Activated T-cell treated with anti-CD3 and anti-CD28 coated beads, Interleukin-2, amount 50 U/mL, for 4 hours (primary cell): Measurements from ENCODE around the gene DPP10. TPM values are rescaled to one million over a fixed set of nuclear protein-coding genes. Genes with fewer than 3 reads are reported as not detected.

Experiments used
- ATAC-seq, 2 donors: fragments of 200-7000 bp; cut with Tn5 transposase; one replicate each; pipeline ENCODE4 v1.10.0; 2021
- DNase-seq: peaks from one replicate; pipeline ENCODE4 v3.0.0-alpha.2; 2020
- H3K27me3 Mint-ChIP-seq: one replicate; pipeline ENCODE4 v1.8.0; 2021; ENCODE audit warnings: low read depth, mixed read lengths
- H3K36me3 Mint-ChIP-seq: one replicate; pipeline ENCODE4 v1.8.0; 2022; ENCODE audit warnings: mixed read lengths; ENCODE audit not compliant: insufficient read depth
- H3K4me1 Mint-ChIP-seq: one replicate; pipeline ENCODE4 v1.8.0; 2021; ENCODE audit warnings: low read depth, mixed read lengths
- H3K4me3 Mint-ChIP-seq: one replicate; pipeline ENCODE4 v1.8.0; 2021; ENCODE audit warnings: mild to moderate bottlenecking, moderate library complexity, mixed read lengths
- H3K9me3 Mint-ChIP-seq: one replicate; pipeline ENCODE4 v1.8.0; 2021; ENCODE audit warnings: mixed read lengths
- total RNA-seq, 3 donors: library from RNA; stranded (reverse); gene quantifications; one replicate each; pipeline ENCODE4 v1.2.1, GENCODE V29; 2021

Gene DPP10
- total RNA-seq, 3 donors from 2014 or later = not detected

- Mint-ChIP-seq H3K9me3 (peaks cover 25% of the 10 kb centered on the region), H3K4me3 (no peak overlapping the region), H3K36me3 (no peaks in the 10 kb centered on the region), H3K4me1 (no peaks in the 10 kb centered on the region), H3K27me3 (no peaks in the 10 kb centered on the region)
- DNase-seq (no peak), ATAC-seq (no peak)
These were observed 1138.3 kb downstream of the DPP10 start for GRCh38 chr2:115580784-115581183.

- Mint-ChIP-seq H3K4me1 (no peaks in the 10 kb centered on the region), H3K27me3 (no peaks in the 10 kb centered on the region), H3K4me3 (no peak overlapping the region)
These were observed 1142.1 kb downstream of the DPP10 start for GRCh38 chr2:115584507-115584906.

GRCh38 chr2:115596659-115597375, 1154.4 kb downstream of the DPP10 start:
- Mint-ChIP-seq H3K9me3 (peaks cover 24% of the 10 kb centered on the region), H3K4me1 (no peaks in the 10 kb centered on the region), H3K27me3 (no peaks in the 10 kb centered on the region), H3K36me3 (no peaks in the 10 kb centered on the region), H3K4me3 (no peak overlapping the region)
- DNase-seq (no peak), ATAC-seq (no peak)

More at GRCh38 chr2:115584507-115584906, 1142.1 kb downstream of the DPP10 start:
- Mint-ChIP-seq H3K9me3 (peaks cover 25% of the 10 kb centered on the region), H3K36me3 (no peaks in the 10 kb centered on the region)
- no peak for ATAC-seq
- no peak for DNase-seq

GRCh38 chr2:115603285-115603684, 1160.8 kb downstream of the DPP10 start:
- Mint-ChIP-seq H3K4me1 (no peaks in the 10 kb centered on the region), H3K36me3 (no peaks in the 10 kb centered on the region), H3K9me3 (peaks cover 14% of the 10 kb centered on the region)

GRCh38 chr2:115606350-115606749, 1163.9 kb downstream of the DPP10 start:
- no peak for ATAC-seq
- H3K36me3 Mint-ChIP-seq = no peaks in the 10 kb centered on the region
- no peak overlapping the region for H3K4me3 Mint-ChIP-seq
- H3K9me3 Mint-ChIP-seq = peaks cover 16% of the 10 kb centered on the region
- H3K4me1 Mint-ChIP-seq = no peaks in the 10 kb centered on the region
- DNase-seq = no peak
- H3K27me3 Mint-ChIP-seq = no peaks in the 10 kb centered on the region

More at GRCh38 chr2:115603285-115603684, 1160.8 kb downstream of the DPP10 start:
- no peak for DNase-seq
- no peak for ATAC-seq
- H3K4me3 Mint-ChIP-seq = no peak overlapping the region
- no peaks in the 10 kb centered on the region for H3K27me3 Mint-ChIP-seq

GRCh38 chr2:115609978-115610377, 1167.5 kb downstream of the DPP10 start:
- no peaks in the 10 kb centered on the region for H3K4me1 Mint-ChIP-seq
- no peaks in the 10 kb centered on the region for H3K36me3 Mint-ChIP-seq
- H3K27me3 Mint-ChIP-seq = no peaks in the 10 kb centered on the region
- H3K9me3 Mint-ChIP-seq = peaks cover 27% of the 10 kb centered on the region
- ATAC-seq = no peak
- H3K4me3 Mint-ChIP-seq = no peak overlapping the region
- DNase-seq = no peak

- Mint-ChIP-seq H3K27me3 (no peaks in the 10 kb centered on the region), H3K9me3 (peaks cover 27% of the 10 kb centered on the region), H3K4me3 (no peak overlapping the region), H3K36me3 (no peaks in the 10 kb centered on the region), H3K4me1 (no peaks in the 10 kb centered on the region)
- ATAC-seq (no peak), DNase-seq (no peak)
These were observed 1168.4 kb downstream of the DPP10 start for GRCh38 chr2:115610888-115611287.

- no peak overlapping the region for H3K4me3 Mint-ChIP-seq
- no peak for DNase-seq
- H3K36me3 Mint-ChIP-seq = no peaks in the 10 kb centered on the region
- peaks cover 12% of the 10 kb centered on the region for H3K9me3 Mint-ChIP-seq
- H3K27me3 Mint-ChIP-seq = no peaks in the 10 kb centered on the region
- ATAC-seq = no peak
- no peaks in the 10 kb centered on the region for H3K4me1 Mint-ChIP-seq
These were observed 1181.9 kb downstream of the DPP10 start for GRCh38 chr2:115624332-115624731.

- no peak for ATAC-seq
- Mint-ChIP-seq H3K4me3 (no peak overlapping the region), H3K9me3 (peaks cover 36% of the 10 kb centered on the region), H3K4me1 (no peaks in the 10 kb centered on the region), H3K27me3 (no peaks in the 10 kb centered on the region), H3K36me3 (no peaks in the 10 kb centered on the region)
- DNase-seq = no peak
These were observed 1192.1 kb downstream of the DPP10 start for GRCh38 chr2:115634578-115634977.

GRCh38 chr2:115635430-115635829, 1193.0 kb downstream of the DPP10 start:
- peaks cover 31% of the 10 kb centered on the region for H3K9me3 Mint-ChIP-seq
- no peak for DNase-seq
- no peak for ATAC-seq
- no peaks in the 10 kb centered on the region for H3K36me3 Mint-ChIP-seq
- H3K4me1 Mint-ChIP-seq = no peaks in the 10 kb centered on the region
- H3K4me3 Mint-ChIP-seq = no peak overlapping the region
- no peaks in the 10 kb centered on the region for H3K27me3 Mint-ChIP-seq

- no peak for ATAC-seq
- no peaks in the 10 kb centered on the region for H3K4me1 Mint-ChIP-seq
- H3K4me3 Mint-ChIP-seq = no peak overlapping the region
- H3K36me3 Mint-ChIP-seq = no peaks in the 10 kb centered on the region
- no peak for DNase-seq
- peaks cover 22% of the 10 kb centered on the region for H3K9me3 Mint-ChIP-seq
- no peaks in the 10 kb centered on the region for H3K27me3 Mint-ChIP-seq
These were observed 1207.3 kb downstream of the DPP10 start for GRCh38 chr2:115649731-115650130.

GRCh38 chr2:115650827-115651226, 1208.4 kb downstream of the DPP10 start:
- no peaks in the 10 kb centered on the region for H3K36me3 Mint-ChIP-seq
- H3K9me3 Mint-ChIP-seq = peaks cover 17% of the 10 kb centered on the region
- H3K4me1 Mint-ChIP-seq = no peaks in the 10 kb centered on the region
- no peaks in the 10 kb centered on the region for H3K27me3 Mint-ChIP-seq
- no peak for ATAC-seq
- no peak overlapping the region for H3K4me3 Mint-ChIP-seq
- DNase-seq = no peak

- H3K36me3 Mint-ChIP-seq = no peaks in the 10 kb centered on the region
- ATAC-seq = no peak
- no peaks in the 10 kb centered on the region for H3K27me3 Mint-ChIP-seq
- no peak overlapping the region for H3K4me3 Mint-ChIP-seq
- H3K9me3 Mint-ChIP-seq = peaks cover 14% of the 10 kb centered on the region
- H3K4me1 Mint-ChIP-seq = no peaks in the 10 kb centered on the region
- DNase-seq = no peak
These were observed 1210.2 kb downstream of the DPP10 start for GRCh38 chr2:115652652-115653051.

- Mint-ChIP-seq H3K4me1 (no peaks in the 10 kb centered on the region), H3K9me3 (peaks cover 8% of the 10 kb centered on the region), H3K27me3 (no peaks in the 10 kb centered on the region), H3K4me3 (no peak overlapping the region), H3K36me3 (no peaks in the 10 kb centered on the region)
- DNase-seq (no peak), ATAC-seq (no peak)
These were observed 1211.9 kb downstream of the DPP10 start for GRCh38 chr2:115654362-115654761.

- no peaks in the 10 kb centered on the region for H3K4me1 Mint-ChIP-seq
- no peaks in the 10 kb centered on the region for H3K27me3 Mint-ChIP-seq
- peaks cover 34% of the 10 kb centered on the region for H3K9me3 Mint-ChIP-seq
- ATAC-seq (no peak), DNase-seq (no peak)
- H3K36me3 Mint-ChIP-seq = no peaks in the 10 kb centered on the region
- no peak overlapping the region for H3K4me3 Mint-ChIP-seq
These were observed 1235.7 kb downstream of the DPP10 start for GRCh38 chr2:115678129-115678528.
